ENCODE data around the gene ARHGEF1.

The ARHGEF1 gene

GRCh38 chr19:41894350-41894749, 11.4 kb downstream of the ARHGEF1 start:
- TF ChIP-seq FOXP2 (optimal IDR thresholded peaks at IDR 0.05; ENCODE audit: borderline replicate concordance, extremely low read depth, extremely low read length, insufficient read depth) (no peak), POLR2AphosphoS5 (IDR thresholded peaks at IDR 0.05; ENCODE audit: low read depth, low read length) (no peak), SIN3A (IDR thresholded peaks at IDR 0.05; ENCODE audit: borderline replicate concordance, insufficient read depth, low read length) (no peak)

- no peak for TF ChIP-seq SIN3A (IDR thresholded peaks at IDR 0.05; ENCODE audit: borderline replicate concordance, insufficient read depth, low read length)
- no peak for TF ChIP-seq POLR2AphosphoS5 (IDR thresholded peaks at IDR 0.05; ENCODE audit: low read depth, low read length)
- TF ChIP-seq TAF1 (IDR thresholded peaks at IDR 0.05; ENCODE audit: borderline replicate concordance, insufficient read depth, low read length) = no peak
- TF ChIP-seq REST (IDR thresholded peaks at IDR 0.05; ENCODE audit: insufficient read depth in 1 of 2, low read depth in 2 of 2, low read length in 2 of 2) = no peak
- TF ChIP-seq FOXP2 (optimal IDR thresholded peaks at IDR 0.05; ENCODE audit: borderline replicate concordance, extremely low read depth, extremely low read length, insufficient read depth) = no peak
These were observed 13.0 kb downstream of the ARHGEF1 start for GRCh38 chr19:41895745-41896580.

- TF ChIP-seq REST (IDR thresholded peaks at IDR 0.05; ENCODE audit: insufficient read depth in 1 of 2, low read depth in 2 of 2, low read length in 2 of 2) = no peak
- no peak for TF ChIP-seq SIN3A (IDR thresholded peaks at IDR 0.05; ENCODE audit: borderline replicate concordance, insufficient read depth, low read length)
- TF ChIP-seq TAF1 (IDR thresholded peaks at IDR 0.05; ENCODE audit: borderline replicate concordance, insufficient read depth, low read length) = no peak
- TF ChIP-seq POLR2AphosphoS5 (IDR thresholded peaks at IDR 0.05; ENCODE audit: low read depth, low read length) = no peak
- no peak for TF ChIP-seq FOXP2 (optimal IDR thresholded peaks at IDR 0.05; ENCODE audit: borderline replicate concordance, extremely low read depth, extremely low read length, insufficient read depth)
These were observed 13.6 kb downstream of the ARHGEF1 start for GRCh38 chr19:41896581-41896942.

- TF ChIP-seq SIN3A (IDR thresholded peaks at IDR 0.05; ENCODE audit: borderline replicate concordance, insufficient read depth, low read length) (no peak), TAF1 (IDR thresholded peaks at IDR 0.05; ENCODE audit: borderline replicate concordance, insufficient read depth, low read length) (no peak), FOXP2 (optimal IDR thresholded peaks at IDR 0.05; ENCODE audit: borderline replicate concordance, extremely low read depth, extremely low read length, insufficient read depth) (no peak), REST (IDR thresholded peaks at IDR 0.05; ENCODE audit: insufficient read depth in 1 of 2, low read depth in 2 of 2, low read length in 2 of 2) (no peak), POLR2AphosphoS5 (IDR thresholded peaks at IDR 0.05; ENCODE audit: low read depth, low read length) (no peak)
These were observed 14.2 kb downstream of the ARHGEF1 start for GRCh38 chr19:41897181-41897580.

- TF ChIP-seq REST (IDR thresholded peaks at IDR 0.05; ENCODE audit: insufficient read depth in 1 of 2, low read depth in 2 of 2, low read length in 2 of 2) (no peak), SIN3A (IDR thresholded peaks at IDR 0.05; ENCODE audit: borderline replicate concordance, insufficient read depth, low read length) (no peak), TAF1 (IDR thresholded peaks at IDR 0.05; ENCODE audit: borderline replicate concordance, insufficient read depth, low read length) (no peak), FOXP2 (optimal IDR thresholded peaks at IDR 0.05; ENCODE audit: borderline replicate concordance, extremely low read depth, extremely low read length, insufficient read depth) (no peak), POLR2AphosphoS5 (IDR thresholded peaks at IDR 0.05; ENCODE audit: low read depth, low read length) (no peak)
These were observed 14.8 kb downstream of the ARHGEF1 start for GRCh38 chr19:41897820-41898219.

All from PFSK-1 (cell line).